Activated CD4-positive, alpha-beta T cell treated with anti-CD3 and anti-CD28 coated beads for 24 hours (primary cell): ENCODE measurements around the gene VIPAS39.

Source experiments
- DNase-seq, 2 donors: peaks; one replicate each; pipeline ENCODE4 v3.0.0-alpha.2; 2020; ENCODE audit warnings: low read depth in 2 of 2

The VIPAS39 gene

DNA sequence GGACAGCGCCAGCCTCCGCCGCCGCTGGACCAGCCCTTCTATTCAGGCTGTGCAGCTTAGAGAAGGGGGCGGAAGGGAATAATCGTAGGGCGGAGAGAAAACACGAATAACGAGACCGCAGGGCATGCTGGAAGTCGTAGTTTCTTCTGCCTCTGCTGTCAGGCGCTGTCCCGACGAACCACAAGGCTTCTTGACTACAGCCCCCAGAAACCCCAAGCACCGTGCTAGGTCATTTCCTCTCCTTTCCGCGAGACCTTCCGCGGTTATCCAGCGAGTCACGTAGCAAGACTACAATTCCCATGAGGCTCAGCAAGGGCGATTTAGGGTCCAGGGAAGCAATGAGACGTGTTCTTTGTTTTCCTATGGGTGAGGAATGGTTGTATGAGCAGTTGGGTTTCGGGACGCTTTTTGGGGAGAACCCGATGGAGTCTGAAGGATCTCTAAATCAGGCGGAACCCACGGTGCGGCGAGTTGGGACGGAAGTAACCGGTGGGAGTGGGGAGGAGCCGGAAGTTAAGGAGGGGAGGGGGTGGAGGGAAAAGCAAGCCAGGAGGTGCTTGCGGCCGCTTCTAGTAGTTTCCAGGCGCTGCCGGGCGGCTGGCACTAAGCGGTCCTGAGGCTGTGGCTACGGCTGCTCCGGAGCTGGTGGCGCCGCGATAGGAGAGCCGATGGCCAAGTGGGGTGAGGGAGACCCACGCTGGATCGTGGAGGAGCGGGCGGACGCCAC lies at the start of gene VIPAS39, which contains the start of gene AHSA1:
VIPAS39 (minus strand) TSS at position 80 of the 727 bp plus-strand sequence. CDS start 3,499 bp downstream, outside the sequence.
AHSA1 (plus strand) TSS at position 572 of the 727 bp plus-strand sequence; CDS start at position 669, 97 bp downstream.
- DNase-seq: peak; percentile 81 to 82

DNA sequence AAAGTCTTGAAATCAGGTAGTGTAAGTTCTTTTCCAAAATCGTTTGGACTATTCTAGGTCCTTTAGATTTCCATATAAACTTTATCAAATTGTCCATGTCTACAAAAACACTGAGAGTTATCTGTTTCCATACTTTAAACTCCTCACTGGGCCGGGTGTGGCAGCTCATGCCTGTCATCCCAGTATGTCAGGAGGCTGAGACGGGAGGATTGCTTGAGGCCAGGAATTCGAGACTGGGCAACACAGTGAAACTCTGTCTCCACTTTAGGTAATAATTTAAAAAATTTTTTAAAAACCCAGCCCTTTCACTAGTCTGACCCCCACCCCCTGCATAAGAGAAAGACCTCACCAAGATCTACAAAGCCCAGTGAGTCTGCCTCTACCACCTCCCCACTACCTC lies 47.6 kb upstream of the VIPAS39 start:
- DNase-seq: no peak

DNA sequence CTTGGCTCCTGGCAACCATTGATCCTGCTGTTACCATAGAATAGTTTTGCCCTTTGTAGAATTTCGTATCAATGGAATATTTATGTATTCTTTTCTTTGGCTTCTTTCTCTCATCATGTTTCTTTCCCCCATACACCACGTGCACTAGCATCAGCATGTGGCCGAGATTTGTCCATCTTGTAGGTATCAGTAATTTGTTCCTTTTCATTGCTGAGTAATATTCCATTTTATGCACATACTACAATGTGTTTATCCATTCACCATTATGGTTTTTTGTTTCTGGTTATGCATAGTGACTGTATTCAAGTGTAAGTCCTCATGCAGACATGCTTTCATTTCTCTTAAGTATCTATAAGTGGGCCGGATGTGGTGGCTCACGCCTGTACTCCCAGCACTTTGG lies 45.7 kb upstream of the VIPAS39 start:
- no peak for DNase-seq

DNA sequence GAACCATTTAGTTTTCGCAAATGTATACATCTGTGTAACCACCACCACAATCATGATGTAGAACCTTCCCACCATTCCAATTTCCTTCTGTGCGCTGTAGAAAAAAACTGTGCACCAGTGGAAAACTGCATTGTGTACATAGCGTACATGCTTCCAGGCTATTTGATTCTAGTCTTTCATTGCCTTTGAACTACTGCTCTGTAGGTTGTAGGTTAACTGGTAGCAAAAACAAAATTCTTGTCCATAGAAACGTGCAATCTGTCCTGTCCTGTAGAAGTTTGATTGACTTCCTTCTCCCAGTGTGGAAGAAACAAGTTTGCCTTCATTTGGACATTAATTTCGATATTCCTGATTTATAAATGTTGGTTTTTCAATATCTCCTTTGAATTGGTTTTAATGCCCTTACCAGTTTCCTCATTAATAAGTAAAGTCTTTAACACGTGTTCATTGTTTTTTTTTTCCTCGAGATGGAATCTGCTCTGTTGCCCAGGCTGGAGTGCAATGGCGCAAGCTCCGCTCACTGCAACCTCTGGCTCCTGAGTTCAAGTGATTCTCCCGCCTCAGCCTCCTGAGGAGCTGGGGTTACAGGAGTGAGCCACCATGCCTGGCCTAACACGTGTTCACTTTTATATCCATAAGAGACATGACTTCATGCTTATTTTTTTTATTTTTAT lies 44.8 kb upstream of the VIPAS39 start:
- no peak for DNase-seq

DNA sequence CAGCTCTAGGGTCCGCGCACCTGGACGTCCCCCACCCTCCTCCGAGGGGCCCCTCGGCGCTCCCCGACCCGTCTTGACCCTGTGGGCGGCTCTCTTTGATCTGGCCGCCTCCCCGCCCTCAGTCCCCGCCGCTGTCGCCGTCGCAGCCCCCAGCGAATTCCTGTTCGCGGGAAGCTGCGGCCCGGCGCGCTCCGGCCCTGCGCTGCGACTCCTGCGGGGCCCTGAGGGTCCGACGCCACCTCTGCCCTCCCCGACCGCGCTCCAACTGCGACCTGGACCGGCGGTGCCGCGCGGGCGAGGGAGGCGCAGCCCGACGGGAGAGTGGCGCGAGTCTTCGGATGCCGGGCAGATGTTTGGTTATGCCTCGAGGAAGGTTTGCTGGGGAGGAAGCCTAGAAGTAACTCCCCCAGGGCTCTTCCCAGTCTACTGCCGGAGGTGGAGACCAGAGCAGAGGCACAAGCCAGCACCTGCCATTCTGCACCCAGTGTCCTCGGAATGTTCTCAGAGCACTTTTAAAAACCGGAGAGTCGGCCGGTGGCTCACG lies 41.7 kb upstream of the VIPAS39 start:
- no peak for DNase-seq

DNA sequence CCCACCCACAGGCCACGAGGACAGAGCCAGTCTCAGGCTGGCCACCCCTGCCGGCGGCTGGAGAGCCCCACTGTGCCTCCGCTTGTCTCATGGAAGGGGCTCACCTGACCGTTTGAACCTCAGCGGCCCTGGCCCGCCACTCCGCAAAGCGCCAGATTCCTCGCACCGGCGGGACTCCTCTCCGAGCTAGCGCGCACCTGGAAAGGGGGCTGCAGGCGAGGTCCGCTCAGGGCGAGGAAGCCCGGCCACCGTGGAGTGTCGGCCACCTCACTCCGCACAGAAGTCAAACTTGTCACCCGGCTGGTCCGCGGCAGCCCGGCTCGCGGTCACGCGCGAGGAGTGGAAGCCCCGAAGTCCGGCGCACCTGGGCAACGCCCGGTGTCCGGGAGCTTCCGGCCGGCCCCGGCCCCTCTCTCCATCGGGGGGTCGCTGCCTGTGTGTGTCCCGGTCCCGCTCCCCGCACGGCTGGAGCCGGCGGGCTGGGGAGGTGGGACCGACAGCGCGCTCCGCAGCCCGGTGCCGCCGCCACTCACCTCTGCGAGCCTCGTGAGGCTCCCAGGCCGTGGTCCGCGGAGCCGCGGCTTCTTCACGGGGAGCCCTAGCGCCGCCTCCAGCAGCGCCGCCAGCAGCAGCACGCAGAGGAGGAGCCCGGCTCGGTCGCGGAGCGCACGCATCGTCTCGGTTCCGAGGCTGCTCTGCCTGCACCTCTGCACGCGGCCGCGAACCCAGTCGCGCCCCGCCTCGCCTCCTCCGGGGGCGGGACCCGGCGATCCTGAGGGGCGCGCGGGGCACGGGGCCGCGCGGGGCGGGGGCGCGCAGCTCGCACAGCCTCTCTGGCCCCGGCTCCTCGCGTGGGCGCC lies 40.9 kb upstream of the VIPAS39 start, which contains the start of gene ISM2:
ISM2 (minus strand) TSS at position 697 of the 860 bp plus-strand sequence; CDS start at position 674, 23 bp downstream.
- peak; percentile 7 to 37 for DNase-seq

DNA sequence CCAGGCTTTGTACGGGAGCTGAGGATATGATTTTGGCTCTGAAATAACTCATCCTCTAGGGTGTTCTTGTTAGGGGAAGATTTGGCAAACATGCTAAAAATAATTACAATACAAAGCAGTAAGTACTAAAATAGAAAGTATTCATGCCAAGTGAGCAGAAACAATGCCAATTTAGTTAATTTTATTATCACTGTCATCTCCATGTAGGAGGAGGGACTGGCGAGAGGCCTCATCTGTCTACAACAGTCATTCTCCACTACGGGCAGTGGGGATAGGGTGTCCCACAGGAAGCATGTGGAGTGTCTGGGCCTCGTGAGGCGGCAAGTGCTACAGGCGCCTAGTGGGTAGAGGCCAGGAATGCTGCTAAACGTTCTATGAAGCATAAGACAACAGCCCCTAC lies 37.9 kb upstream of the VIPAS39 start:
- DNase-seq: no peak

DNA sequence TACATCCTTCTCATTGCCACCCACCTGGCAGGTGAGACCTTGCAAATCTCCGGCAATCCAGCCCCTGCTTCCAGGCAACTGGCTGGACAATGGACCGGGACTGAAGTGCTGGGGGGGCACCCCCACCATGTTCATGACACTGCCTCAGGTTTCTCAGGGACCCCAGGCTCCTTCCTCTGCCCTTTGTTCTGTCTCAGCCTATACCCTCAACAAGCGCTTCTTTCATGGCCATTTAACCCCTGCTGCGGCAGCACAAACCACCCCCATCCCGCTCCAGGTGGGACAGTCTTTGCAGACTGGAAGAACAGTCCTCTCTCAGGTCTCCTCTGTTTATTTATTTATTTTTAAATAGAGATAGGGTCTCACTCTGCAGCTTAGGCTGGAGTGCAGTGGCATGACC lies 33.7 kb upstream of the VIPAS39 start:
- DNase-seq: no peak

DNA sequence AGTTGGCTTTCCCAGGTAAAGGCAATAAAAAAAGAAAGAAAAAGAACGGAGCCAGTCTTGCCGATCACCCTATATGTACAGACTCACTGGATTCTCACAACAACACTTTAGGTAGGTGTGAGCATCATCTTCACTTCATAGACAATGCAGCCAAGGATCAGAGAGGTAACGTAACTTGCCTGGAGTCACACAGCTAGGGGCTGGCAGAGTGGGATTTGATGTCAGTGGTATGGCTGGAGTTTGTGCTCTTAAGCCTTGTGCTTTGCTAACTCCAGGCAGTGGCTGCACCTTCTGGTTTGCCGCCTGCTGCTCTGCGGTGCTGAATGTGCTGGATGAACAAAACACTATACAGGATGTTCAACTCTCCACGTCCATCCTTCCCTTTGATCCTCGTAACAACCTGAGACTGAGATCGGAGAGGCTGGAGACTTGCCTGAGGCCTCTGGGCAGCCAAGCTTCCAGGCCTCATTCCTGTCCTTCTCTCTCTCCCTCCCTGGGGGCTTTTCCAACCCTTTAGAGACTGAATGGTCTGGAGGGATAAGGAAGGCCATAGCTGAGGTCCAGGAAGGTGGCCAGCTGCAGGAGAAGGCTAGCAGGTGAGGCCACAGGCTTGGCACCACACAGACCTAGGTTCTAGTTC lies 33.1 kb upstream of the VIPAS39 start:
- DNase-seq: no peak

DNA sequence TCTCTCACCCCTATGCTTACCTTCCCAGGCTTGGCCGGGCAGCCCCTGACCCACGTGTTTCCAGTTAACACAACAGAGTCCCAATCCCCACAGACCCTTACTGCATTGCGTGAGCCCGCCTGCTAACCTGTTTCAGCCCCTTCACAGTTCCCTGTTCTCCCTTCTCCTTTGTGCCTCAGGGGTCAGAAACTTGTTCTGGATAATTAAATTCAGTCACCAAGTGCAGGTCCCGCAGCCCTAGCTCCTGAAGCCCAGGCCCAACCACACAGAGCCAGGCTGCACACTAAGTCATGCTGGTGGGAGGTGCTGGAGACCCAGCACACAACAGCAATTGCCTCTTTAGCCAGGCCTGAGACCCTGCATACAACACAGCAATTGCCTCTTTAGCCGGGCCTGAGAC lies 31.6 kb upstream of the VIPAS39 start:
- DNase-seq: no peak

DNA sequence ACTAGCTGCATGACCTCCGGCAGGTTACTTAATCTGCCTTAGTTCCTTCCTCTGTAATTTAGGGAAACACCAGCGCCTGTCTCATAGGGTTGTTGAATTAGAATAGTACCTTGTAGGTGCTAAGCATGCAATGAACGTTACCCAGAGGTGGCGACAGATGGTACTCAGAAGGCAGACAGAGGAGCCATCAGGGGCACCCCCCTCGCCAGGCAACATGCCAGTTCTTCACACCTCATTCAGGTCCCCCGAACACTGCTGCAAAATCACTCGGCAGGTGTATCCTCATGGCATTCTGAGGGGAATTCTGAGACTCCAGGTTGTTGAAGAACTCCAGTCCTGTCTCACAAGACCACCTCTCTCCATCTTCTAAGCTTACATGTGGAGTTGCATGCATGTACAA lies 31.2 kb upstream of the VIPAS39 start:
- no peak for DNase-seq

DNA sequence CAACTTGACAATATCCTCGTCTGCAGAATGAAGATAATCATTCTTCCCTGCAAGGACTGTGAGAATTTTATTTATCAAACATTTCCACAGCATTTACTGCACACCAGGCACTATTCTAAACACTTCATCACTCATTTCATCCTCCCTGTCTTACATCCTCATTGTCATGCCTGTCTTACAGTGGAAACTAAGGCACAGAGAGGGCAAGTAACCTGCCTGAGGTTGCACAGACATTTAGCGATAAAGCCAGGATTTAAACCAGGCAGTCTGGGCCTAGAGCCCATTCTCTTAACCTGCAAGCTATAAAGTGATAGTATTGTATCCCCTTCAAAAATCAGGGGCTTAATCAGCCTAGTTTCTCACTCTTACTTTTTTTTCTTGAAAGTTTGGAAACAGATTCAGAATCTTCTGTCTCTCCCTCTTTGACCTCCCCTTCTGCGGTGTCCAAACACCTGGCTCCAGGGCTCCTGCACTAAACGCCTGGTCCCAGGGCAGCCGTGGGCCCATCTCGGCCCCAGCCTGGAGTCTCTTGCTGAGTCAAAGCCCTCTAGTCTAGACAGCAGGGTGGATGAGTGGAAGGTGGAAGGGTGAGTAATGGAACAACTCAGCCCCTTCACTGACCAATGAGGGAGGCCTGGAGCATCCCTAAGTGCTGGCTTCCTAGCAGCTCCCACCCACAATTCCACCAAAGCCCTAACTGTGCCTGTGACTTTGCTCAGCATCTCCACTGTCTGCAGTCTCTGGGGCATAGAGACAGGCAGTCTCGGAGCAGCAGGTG lies 28.7 kb upstream of the VIPAS39 start:
- no peak for DNase-seq

DNA sequence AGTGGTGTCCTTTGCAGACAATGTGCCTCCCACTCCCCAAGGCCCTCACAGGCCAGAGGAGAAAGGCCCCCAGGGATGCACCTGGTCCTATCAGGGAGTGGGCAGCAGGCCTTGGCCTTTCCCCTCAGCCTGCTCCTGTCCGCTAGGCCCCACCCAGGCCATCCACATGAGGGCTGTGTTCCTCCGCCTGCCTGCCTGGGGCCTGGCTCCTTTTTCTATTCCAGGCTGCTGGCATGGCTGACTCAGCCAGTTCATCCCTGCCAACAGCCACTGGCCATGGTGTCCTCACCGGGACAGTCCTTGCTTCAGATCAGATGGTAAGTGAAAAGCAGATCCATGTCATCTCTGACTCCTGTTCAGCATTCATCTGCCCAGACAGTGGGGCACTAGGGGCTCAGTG lies 27.9 kb upstream of the VIPAS39 start:
- no peak for DNase-seq

DNA sequence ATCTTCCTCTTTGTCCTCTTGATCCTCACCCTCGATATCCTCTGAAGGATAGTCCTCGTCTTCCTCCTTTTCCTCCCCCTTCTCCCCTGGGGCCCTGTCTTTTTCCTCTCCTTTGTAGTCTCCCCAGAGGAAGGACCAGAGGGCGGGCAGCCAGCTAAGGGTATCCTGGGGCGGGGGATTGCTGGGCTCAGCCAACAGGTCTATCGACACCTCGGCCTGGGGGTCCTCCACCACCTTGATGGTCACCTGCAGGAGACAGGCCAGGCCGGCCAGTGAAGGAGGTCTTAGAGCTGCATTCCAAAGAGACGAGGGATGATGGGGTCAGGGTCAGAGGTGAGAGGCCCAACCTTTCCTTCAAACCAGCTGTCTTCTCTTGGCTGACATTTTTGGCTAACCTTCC lies 25.0 kb upstream of the VIPAS39 start:
- DNase-seq: no peak

DNA sequence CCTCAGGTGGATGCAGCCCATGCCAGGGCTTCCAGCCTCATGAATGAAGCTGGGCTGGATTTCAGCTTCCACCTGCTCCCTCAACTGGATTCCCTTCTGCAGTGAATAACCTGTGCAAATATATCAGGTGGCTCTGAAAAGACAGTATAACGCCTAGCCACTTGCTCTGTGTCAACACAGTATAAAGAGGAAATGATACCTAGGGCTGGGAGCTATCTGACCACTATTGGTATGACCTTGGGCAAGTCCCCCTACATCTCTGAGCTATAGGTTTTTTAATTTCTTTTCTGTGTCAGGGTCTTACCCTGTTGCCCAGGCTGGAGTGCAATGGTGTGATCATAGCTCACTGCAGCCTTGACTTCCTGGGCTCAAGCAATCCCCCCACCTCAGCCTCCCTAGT lies 21.4 kb upstream of the VIPAS39 start:
- no peak for DNase-seq

DNA sequence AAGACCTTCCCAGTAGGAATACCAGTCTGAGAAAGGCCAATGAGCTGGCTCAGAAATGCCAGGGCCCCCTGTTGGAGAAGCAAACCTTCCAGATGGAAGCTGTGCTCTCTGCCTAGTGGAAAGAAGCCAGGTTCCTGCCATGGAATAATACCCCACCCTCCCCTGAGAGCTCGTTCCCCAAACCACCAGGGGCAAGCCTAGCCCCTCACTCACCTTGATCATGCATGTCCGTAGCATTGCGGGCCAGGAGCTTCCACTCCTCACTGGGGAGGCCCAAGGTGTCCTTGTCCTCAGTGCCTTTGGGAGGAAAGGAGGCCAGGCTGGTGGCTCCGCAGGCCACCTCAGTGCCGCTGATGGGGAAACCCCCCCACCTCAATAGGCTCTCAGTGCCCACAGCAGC lies 20.6 kb upstream of the VIPAS39 start:
- no peak for DNase-seq

DNA sequence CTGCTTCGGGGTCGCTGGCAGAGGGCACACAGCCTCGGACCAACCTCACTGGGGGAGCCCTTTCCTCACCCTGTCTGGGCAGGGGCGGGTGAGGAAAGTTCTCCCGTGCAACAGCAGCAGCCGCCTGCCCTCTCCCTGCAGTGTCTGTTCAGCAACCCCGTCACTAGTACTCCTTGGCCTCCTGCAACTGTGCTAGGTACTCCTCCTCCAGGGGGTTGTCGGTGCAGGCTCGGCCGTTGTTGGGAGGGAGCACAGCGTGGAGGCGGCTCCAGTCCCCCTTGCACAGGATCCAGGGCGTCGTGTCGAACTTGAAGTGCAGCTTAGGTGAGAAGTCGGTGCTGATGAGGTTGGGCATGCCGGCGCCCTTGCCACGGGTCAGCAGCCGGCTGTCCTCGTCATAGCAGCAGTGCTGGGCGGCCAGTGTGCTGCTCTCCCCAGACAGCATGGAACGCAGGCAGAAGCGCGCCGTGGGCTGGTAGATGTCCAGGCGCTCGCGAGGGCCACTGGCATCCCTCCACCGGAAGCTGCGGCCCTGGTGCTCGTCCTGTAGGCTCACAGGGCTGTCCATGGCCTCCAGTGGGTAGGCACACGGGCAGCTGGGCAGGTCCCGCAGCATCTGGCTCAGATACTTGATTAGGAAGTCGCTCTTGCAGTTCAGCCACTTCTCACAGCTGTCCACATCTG lies 18.2 kb upstream of the VIPAS39 start:
- DNase-seq: no peak

DNA sequence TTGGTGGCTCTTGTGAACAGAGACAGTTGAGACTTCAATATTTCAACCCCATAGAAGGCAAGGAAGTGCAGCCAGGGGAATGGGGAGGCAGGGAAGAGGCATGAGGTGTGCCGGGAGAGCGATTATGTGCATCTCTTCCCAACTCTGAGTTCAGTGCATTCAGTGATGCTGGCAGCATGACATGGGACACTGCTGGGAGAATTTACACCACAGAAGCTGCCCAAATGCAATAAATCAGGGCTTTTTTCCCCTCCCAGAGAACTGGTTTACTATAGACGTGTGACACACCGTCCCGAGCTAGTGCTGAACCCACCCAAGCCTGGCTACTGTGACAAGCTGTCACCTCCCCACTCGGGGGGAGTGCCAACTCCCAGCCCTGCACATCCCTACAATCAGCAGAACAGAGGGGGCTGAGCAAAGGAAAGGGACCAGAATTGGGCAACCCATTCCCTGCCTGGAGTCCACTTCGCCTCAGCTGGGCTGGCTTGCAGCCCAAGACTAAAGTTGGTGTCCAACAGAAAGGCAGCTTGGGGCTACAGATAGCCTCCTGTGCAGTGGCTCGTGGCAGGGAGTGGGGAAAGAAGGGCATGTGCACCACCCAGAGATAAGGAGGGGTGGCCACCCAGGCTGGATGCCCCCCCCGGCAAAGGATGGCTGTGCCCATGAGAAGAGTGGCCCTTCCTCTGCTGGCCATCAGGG lies 17.2 kb upstream of the VIPAS39 start:
- no peak for DNase-seq

DNA sequence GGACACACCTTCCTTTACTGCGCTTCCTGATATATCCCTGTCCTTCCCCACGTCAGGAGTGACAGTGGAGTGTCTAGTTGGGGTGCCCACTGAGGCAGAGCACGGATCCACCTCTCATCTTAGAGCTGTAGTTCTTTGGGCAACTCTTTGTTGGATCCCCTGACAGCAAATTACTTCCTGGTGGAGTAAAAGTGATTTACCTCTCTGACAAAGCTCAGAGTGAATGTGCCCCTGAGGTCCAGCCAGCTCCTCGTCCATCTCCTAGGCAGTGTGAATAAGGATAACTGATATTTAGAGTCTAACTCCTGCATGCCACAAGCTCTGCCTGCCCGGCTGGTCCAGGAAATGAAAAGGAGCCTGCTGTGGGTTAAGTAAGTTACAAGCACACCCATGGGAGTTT lies 16.5 kb upstream of the VIPAS39 start:
- no peak for DNase-seq
